Tibial nerve (tissue), 4 donors: ENCODE data around the gene SMARCA2. TPM values are rescaled to one million over a fixed set of nuclear protein-coding genes. Genes with fewer than 3 reads are reported as not detected.

ENCODE experiments used
- DNase-seq, 2 donors: peaks; one replicate each; pipeline ENCODE4 v3.0.0-alpha.2; 2019; ENCODE audit warnings: low spot score in 2 of 2
- H3K27ac ChIP-seq, 4 donors: fragments of 200-600 bp; sonication (generic) in 3 of 4; one replicate each; pipeline ENCODE4 v1.5.1; 2017 to 2019; ENCODE audit warnings: mild to moderate bottlenecking in 1 of 4
- H3K27me3 ChIP-seq, 2 donors: fragments of 200-600 bp; sonication (generic) in 1 of 2; one replicate each; pipeline versions ENCODE4 v1.5.1 to v1.6.0; 2017 to 2019
- H3K36me3 ChIP-seq, 3 donors: fragments of 200-600 bp; sonication (generic); one replicate each; pipeline ENCODE4 v1.5.1; 2018 to 2019
- H3K4me1 ChIP-seq, 4 donors: fragments of 200-600 bp; sonication (generic) in 3 of 4; one replicate each; pipeline ENCODE4 v1.5.1; 2017 to 2019
- H3K4me3 ChIP-seq, 4 donors: fragments of 200-600 bp; sonication (generic) in 3 of 4; one replicate each; pipeline ENCODE4 v1.5.1; 2017 to 2019; ENCODE audit warnings: mild to moderate bottlenecking in 1 of 4, moderate library complexity in 1 of 4
- H3K9me3 ChIP-seq, 4 donors: fragments of 200-600 bp; sonication (generic) in 3 of 4; one replicate each; pipeline ENCODE4 v1.5.1; 2017 to 2019
- EP300 ChIP-seq, 2 donors: sonication (generic); formaldehyde crosslinking; IDR thresholded peaks; one replicate each; pipeline ENCODE4 v1.6.1; 2017; ENCODE audit warnings: antibody characterized with exemption in 2 of 2, mild to moderate bottlenecking in 1 of 2
- POLR2A ChIP-seq, 2 donors: fragments of 450-650 bp; IDR thresholded peaks; one replicate each; pipeline ENCODE4 v1.6.1; 2017; ENCODE audit warnings: antibody characterized with exemption in 2 of 2, mild to moderate bottlenecking in 2 of 2, moderate library complexity in 2 of 2
- WGBS, 2 donors: methylation state at CpG; one replicate each; pipeline ENCODE4 v1.1.5; 2018; 5-methylcytosine and 5-hydroxymethylcytosine counted together
- total RNA-seq, 4 donors: library from RNA; depleted of rRNA; stranded (reverse); fragments of >200 nt; gene quantifications; one replicate each; pipeline ENCODE4 v1.1.0, GENCODE V29; 2016
- TF ChIP-seq, protein P1 (sequence below), 5 experiments: fragments of 200-600 bp in 3 of 5; fragments of 450-650 bp in 2 of 5; sonication (generic) in 3 of 5; IDR thresholded peaks; one replicate each; pipeline ENCODE4 v1.5.1; 2016 to 2019; ENCODE audit warnings: antibody characterized with exemption in 5 of 5, mild to moderate bottlenecking in 3 of 5, moderate library complexity in 2 of 5

SMARCA2 gene
- total RNA-seq, 4 donors from 2014 or later, result 75.9 to 140 (median 119) TPM

- Histone ChIP-seq H3K27ac (no peak overlapping the region), H3K9me3 (no peaks in the 10 kb centered on the region), H3K4me1 (no peaks in the 10 kb centered on the region), H3K27me3 (no peaks in the 10 kb centered on the region), H3K36me3 (no peaks in the 10 kb centered on the region), H3K4me3 (no peak overlapping the region)
- TF ChIP-seq, protein P1, sequence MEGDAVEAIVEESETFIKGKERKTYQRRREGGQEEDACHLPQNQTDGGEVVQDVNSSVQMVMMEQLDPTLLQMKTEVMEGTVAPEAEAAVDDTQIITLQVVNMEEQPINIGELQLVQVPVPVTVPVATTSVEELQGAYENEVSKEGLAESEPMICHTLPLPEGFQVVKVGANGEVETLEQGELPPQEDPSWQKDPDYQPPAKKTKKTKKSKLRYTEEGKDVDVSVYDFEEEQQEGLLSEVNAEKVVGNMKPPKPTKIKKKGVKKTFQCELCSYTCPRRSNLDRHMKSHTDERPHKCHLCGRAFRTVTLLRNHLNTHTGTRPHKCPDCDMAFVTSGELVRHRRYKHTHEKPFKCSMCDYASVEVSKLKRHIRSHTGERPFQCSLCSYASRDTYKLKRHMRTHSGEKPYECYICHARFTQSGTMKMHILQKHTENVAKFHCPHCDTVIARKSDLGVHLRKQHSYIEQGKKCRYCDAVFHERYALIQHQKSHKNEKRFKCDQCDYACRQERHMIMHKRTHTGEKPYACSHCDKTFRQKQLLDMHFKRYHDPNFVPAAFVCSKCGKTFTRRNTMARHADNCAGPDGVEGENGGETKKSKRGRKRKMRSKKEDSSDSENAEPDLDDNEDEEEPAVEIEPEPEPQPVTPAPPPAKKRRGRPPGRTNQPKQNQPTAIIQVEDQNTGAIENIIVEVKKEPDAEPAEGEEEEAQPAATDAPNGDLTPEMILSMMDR (IDR thresholded peaks at IDR 0.05), result no peak
- TF ChIP-seq POLR2A (IDR thresholded peaks at IDR 0.05) (no peak), EP300 (IDR thresholded peaks at IDR 0.05) (no peak)
- no peak for DNase-seq
Observed at GRCh38 chr9:1986341-1986740, 28.8 kb upstream of the SMARCA2 start.

DNA sequence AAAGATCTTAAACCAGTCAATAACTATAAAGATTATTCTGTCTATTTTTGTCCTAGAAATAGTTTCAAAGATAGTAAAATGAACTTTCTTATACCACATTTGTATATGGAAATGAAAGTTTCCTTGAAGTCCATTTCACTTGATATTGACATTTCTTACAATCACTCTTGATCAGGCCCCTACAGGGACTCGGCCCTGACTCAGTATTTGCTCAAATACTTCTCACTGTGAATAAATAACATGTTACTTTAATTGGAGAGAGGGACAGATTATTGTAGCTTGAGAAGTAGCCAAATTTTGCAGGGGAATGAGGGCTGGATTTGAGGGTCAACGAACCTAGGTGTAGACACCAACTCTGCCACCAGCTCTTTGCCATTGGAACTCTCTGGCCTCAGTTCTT is 25.6 kb upstream of the SMARCA2 start:
- no peak overlapping the region for H3K4me3 ChIP-seq
- no peaks in the 10 kb centered on the region for H3K4me1 ChIP-seq
- H3K9me3 ChIP-seq, result no peaks in the 10 kb centered on the region
- no peaks in the 10 kb centered on the region for H3K36me3 ChIP-seq
- H3K27me3 ChIP-seq, result no peaks in the 10 kb centered on the region
- H3K27ac ChIP-seq, result no peak overlapping the region
- 91 to 95% methylated on average over 2 of the region's 2 CpGs for WGBS, 2 donors
- TF ChIP-seq, protein P1 (IDR thresholded peaks at IDR 0.05), result no peak
- TF ChIP-seq POLR2A (IDR thresholded peaks at IDR 0.05) (no peak), EP300 (IDR thresholded peaks at IDR 0.05) (no peak)
- DNase-seq, result no peak

DNA sequence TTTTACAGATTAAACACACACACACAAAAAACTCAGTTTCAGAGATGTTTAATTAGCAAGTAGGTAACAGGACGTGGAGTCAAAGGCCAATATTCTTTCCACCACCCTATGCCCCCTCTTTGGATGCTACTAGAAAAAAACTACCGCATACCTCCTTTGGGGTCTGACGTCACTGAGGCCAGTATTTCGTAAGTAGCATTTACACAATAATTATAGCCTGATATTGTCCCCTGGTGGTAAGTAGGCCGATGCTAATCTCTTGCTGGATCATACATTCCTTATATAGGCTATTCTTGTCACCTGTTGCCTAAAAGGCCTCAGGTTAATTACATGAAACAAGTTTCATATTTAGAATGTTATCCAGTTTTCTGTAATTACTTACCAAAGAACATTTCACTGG is 21.0 kb upstream of the SMARCA2 start:
- H3K4me1 ChIP-seq, result no peaks in the 10 kb centered on the region
- H3K36me3 ChIP-seq, result no peaks in the 10 kb centered on the region
- no peak for DNase-seq
- no peaks in the 10 kb centered on the region for H3K9me3 ChIP-seq
- H3K27me3 ChIP-seq, result no peaks in the 10 kb centered on the region
- H3K4me3 ChIP-seq, result no peak overlapping the region
- WGBS, 2 donors, result 66 to 75% methylated on average over 5 of the region's 5 CpGs
- no peak overlapping the region for H3K27ac ChIP-seq
- TF ChIP-seq EP300 (IDR thresholded peaks at IDR 0.05) (no peak), POLR2A (IDR thresholded peaks at IDR 0.05) (no peak)
- TF ChIP-seq, protein P1 (IDR thresholded peaks at IDR 0.05), result no peak

DNA sequence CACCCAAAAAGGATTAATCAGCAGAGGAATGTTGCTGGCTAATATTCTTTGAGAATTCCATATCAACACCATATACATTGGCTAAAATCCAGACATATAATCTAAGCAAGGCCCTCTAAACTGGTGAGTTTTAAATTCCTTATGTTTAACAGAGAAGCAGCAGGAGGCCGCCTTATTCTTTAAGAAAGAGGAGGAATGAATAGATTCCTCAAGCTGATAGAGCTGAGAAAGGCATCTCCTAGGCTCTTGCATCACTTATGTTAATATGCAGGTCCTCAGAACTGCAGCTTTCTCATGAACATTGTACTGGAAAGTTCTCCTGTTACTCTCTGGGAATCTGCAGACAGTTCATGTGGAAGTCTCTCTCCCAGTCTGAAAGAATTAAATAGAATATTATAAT is 20.1 kb upstream of the SMARCA2 start:
- TF ChIP-seq, protein P1 (IDR thresholded peaks at IDR 0.05), result no peak
- no peak for TF ChIP-seq POLR2A (IDR thresholded peaks at IDR 0.05)
- Histone ChIP-seq H3K36me3 (no peaks in the 10 kb centered on the region), H3K4me1 (no peaks in the 10 kb centered on the region), H3K27ac (no peak overlapping the region), H3K9me3 (no peaks in the 10 kb centered on the region), H3K4me3 (no peak overlapping the region), H3K27me3 (no peaks in the 10 kb centered on the region)
- no peak for DNase-seq
- 67 to 72% methylated on average over 1 of the region's 1 CpG for WGBS, 2 donors

DNA sequence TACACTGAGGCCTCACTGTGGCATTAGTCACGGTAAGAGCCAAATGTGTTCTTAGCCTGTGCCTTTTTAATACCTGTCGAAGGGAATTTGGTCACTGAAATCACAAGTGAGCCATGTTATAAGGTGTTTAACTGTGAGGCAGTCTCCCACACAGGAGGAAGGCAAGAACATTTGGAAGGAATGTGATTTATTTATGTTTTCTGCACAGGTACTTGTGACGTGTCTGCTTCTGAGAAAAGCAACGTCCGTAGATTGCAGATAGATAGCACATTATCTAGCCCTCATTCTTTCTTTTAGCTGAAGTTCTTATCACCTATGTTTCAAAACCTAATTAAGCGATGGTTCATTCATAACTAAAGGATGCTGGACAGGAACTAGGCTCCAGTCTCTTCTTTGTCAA is 19.0 kb upstream of the SMARCA2 start:
- 86 to 88% methylated on average over 6 of the region's 6 CpGs for WGBS, 2 donors
- Histone ChIP-seq H3K36me3 (no peaks in the 10 kb centered on the region), H3K4me1 (no peaks in the 10 kb centered on the region), H3K4me3 (no peak overlapping the region), H3K27me3 (no peaks in the 10 kb centered on the region), H3K9me3 (no peaks in the 10 kb centered on the region), H3K27ac (no peak overlapping the region)
- no peak for DNase-seq
- TF ChIP-seq POLR2A (IDR thresholded peaks at IDR 0.05), result no peak
- TF ChIP-seq EP300 (IDR thresholded peaks at IDR 0.05), result no peak

DNA sequence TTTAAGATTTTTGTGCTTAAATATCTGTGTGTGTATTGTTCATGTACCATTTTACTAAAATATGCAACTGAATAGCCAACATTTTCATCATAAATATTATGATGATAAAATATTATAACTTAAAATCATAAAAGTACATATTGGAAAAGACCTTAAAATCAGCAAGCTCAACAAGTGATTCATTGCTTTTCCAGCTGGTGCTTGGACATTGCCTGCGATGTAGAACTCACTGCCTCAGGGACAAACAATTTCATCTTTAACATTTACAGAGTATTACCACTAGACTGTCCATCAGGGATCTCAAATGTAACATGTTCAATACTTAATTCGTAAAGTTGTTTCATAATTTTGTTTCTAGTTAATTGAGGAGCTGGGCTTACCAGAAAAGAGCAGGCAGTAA is 17.5 kb upstream of the SMARCA2 start:
- Histone ChIP-seq H3K9me3 (no peaks in the 10 kb centered on the region), H3K27ac (no peak overlapping the region), H3K4me3 (no peak overlapping the region), H3K27me3 (no peaks in the 10 kb centered on the region), H3K4me1 (no peaks in the 10 kb centered on the region), H3K36me3 (no peaks in the 10 kb centered on the region)
- DNase-seq, result no peak
- 80 to 82% methylated on average over 2 of the region's 2 CpGs for WGBS, 2 donors
- no peak for TF ChIP-seq POLR2A (IDR thresholded peaks at IDR 0.05)
- TF ChIP-seq, protein P1 (IDR thresholded peaks at IDR 0.05), result no peak
- TF ChIP-seq EP300 (IDR thresholded peaks at IDR 0.05), result no peak
